Measurements from ENCODE around the gene MYBPC2.
"Not testable (repeated sequence)": the region's sequence is repeated elsewhere in the genome, so short reads cannot be mapped to it uniquely, and the experiment has no call there.

MYBPC2 gene

GRCh38 chr19:50432221-50433028, at the start of gene MYBPC2:
MYBPC2 (plus strand) TSS chr19:50432892; CDS start chr19:50432954, 62 bp downstream.
- DNase-seq, result no peak

GRCh38 chr19:50383001-50383851, 49.5 kb upstream of the MYBPC2 start:
- no peak for DNase-seq

GRCh38 chr19:50383852-50384684, 48.6 kb upstream of the MYBPC2 start, which contains the start of gene POLD1:
POLD1 (plus strand) TSS chr19:50384347; CDS start chr19:50398852, 14,505 bp downstream.
- peak; percentile 97 for DNase-seq

- no peak for DNase-seq
Observed at GRCh38 chr19:50384685-50385535, 47.8 kb upstream of the MYBPC2 start.

- no peak for DNase-seq
Observed at GRCh38 chr19:50387176-50387867, 45.4 kb upstream of the MYBPC2 start.

- no peak for DNase-seq
Observed at GRCh38 chr19:50387868-50388245, 44.8 kb upstream of the MYBPC2 start.

- not testable (repeated sequence) for DNase-seq
Observed at GRCh38 chr19:50390295-50390694, 42.4 kb upstream of the MYBPC2 start.

GRCh38 chr19:50390952-50391351, 41.7 kb upstream of the MYBPC2 start:
- not testable (repeated sequence) for DNase-seq

GRCh38 chr19:50392759-50393158, 39.9 kb upstream of the MYBPC2 start:
- DNase-seq, result no peak

GRCh38 chr19:50393589-50393988, 39.1 kb upstream of the MYBPC2 start:
- DNase-seq, result no peak

GRCh38 chr19:50394017-50394416, 38.7 kb upstream of the MYBPC2 start:
- DNase-seq, result no peak

GRCh38 chr19:50398675-50399367, 33.9 kb upstream of the MYBPC2 start:
- no peak for DNase-seq

- no peak for DNase-seq
Observed at GRCh38 chr19:50399368-50399745, 33.3 kb upstream of the MYBPC2 start.

- DNase-seq, result no peak
Observed at GRCh38 chr19:50401605-50402450, 30.9 kb upstream of the MYBPC2 start.

GRCh38 chr19:50402544-50403301, 30.0 kb upstream of the MYBPC2 start:
- no peak for DNase-seq

- no peak for DNase-seq
Observed at GRCh38 chr19:50406156-50406820, 26.4 kb upstream of the MYBPC2 start.

GRCh38 chr19:50406829-50407228, 25.9 kb upstream of the MYBPC2 start:
- no peak for DNase-seq

GRCh38 chr19:50409347-50409746, 23.3 kb upstream of the MYBPC2 start:
- DNase-seq, result no peak

All from KG1 (cell line).